GM12891 (cell line): ENCODE data around the gene PPP6R3.
"Not testable (repeated sequence)": the region's sequence is repeated elsewhere in the genome, so short reads cannot be mapped to it uniquely, and the experiment has no call there.

ENCODE experiments used
- POLR2A ChIP-seq: IDR thresholded peaks from 2 replicates; pipeline ENCODE4 v1.6.1; 2011; ENCODE audit warnings: low read depth, low read length, control low read depth
- POLR2AphosphoS5 ChIP-seq: IDR thresholded peaks from 2 replicates; pipeline ENCODE4 v1.6.1; 2011; ENCODE audit warnings: low read depth, low read length, control low read depth
- POU2F2 ChIP-seq: IDR thresholded peaks from 2 replicates; pipeline ENCODE4 v1.6.1; 2011; ENCODE audit warnings: low read depth, mild to moderate bottlenecking, control low read depth, low read length, moderate library complexity
- TAF1 ChIP-seq: IDR thresholded peaks from 2 replicates; pipeline ENCODE4 v1.6.1; 2011; ENCODE audit warnings: low read depth, low read length, control low read depth

DNA sequence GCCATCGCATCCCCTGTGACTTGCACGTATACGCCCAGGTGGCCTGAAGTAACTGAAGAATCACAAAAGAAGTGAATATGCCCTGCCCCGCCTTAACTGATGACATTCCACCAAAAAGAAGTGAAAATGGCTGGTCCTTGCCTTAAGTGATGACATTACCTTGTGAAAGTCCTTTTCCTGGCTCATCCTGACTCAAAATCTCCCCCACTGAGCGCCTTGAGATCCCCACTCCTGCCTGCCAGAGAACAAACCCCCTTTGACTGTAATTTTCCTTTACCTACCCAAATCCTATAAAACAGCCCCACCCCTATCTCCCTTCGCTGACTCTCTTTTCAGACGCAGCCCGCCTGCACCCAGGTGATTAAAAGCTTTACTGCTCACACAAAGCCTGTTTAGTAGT is 171.8 kb downstream of the PPP6R3 start:
- not testable (repeated sequence) for TF ChIP-seq POLR2A, TAF1, POLR2AphosphoS5, POU2F2
